Right lobe of liver (tissue), 4 donors: ENCODE data around the gene DNM3.

Experiments used
- CTCF ChIP-seq, 4 donors: fragments of 200-600 bp in 3 of 4; fragments of 450-650 bp in 1 of 4; IDR thresholded peaks; one replicate each; pipeline versions ENCODE4 v1.5.1 to v1.8.0; 2016 to 2022; ENCODE audit warnings: antibody characterized with exemption in 4 of 4, mild to moderate bottlenecking in 2 of 4
- POLR2A ChIP-seq: fragments of 450-650 bp; IDR thresholded peaks from one replicate; pipeline ENCODE4 v1.6.1; 2017; ENCODE audit warnings: antibody characterized with exemption, mild to moderate bottlenecking
- donor health status: DM: no; HTN: no; CAD: no.
- donor health status: DM: no; HTN: no; CAD: no.
- donor health status: DM: no; HTN: yes; CAD: no.

DNA sequence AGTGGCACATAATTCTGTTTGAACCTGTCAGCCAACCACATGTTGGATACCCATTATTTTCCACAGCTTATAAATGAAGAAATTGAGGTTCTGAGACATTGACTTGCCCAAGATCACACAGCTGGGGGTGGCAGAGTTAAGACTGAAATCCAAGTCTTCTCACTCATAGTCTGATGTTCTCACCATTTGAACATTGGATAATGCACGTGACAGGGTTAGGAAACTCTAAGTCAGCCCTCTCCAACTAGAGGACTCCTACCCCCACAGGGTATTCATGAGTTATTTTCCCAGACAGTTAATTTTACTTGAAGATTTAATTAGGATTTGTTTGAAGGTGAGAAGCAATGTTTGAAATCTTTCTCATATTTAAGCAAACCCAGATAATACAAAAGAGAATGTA, 541.1 kb downstream of the DNM3 start:
- no peak for TF ChIP-seq CTCF (IDR thresholded peaks at IDR 0.05)
- TF ChIP-seq POLR2A, result no peak
